Activated CD8-positive, alpha-beta T cell treated with anti-CD3 and anti-CD28 coated beads for 36 hours (primary cell): ENCODE data around the gene ANAPC2. TPM values are rescaled to one million over a fixed set of nuclear protein-coding genes. Genes with fewer than 3 reads are reported as not detected.

Experiments used
- ATAC-seq: fragments of 200-7000 bp; cut with Tn5 transposase; one replicate; pipeline ENCODE4 v1.10.0; 2021; ENCODE audit warnings: mild to moderate bottlenecking, moderate library complexity
- CTCF ChIA-PET: fragments of 350-600 bp; sonication (Branson Sonifier 250); formaldehyde crosslinking; loops from one replicate; lab custom pipeline; 2021; ENCODE audit warnings: antibody characterized with exemption; lab: Charles Lee
- POLR2A ChIA-PET: fragments of 350-600 bp; sonication (Branson Sonifier 250); formaldehyde crosslinking; loops from one replicate; lab custom pipeline; 2021; ENCODE audit warnings: antibody characterized with exemption; lab: Charles Lee
- DNase-seq: peaks from one replicate; pipeline ENCODE4 v3.0.0-alpha.2; 2020
- H3K27ac Mint-ChIP-seq: one replicate; pipeline ENCODE4 v1.8.0; 2021; ENCODE audit warnings: mild to moderate bottlenecking, mixed read lengths
- H3K27me3 Mint-ChIP-seq: one replicate; pipeline ENCODE4 v1.8.0; 2021; ENCODE audit warnings: mixed read lengths
- H3K36me3 Mint-ChIP-seq: one replicate; pipeline ENCODE4 v1.8.0; 2021; ENCODE audit warnings: low read depth, mixed read lengths
- H3K4me1 Mint-ChIP-seq: one replicate; pipeline ENCODE4 v1.8.0; 2021; ENCODE audit warnings: low read depth, mixed read lengths
- H3K4me3 Mint-ChIP-seq: one replicate; pipeline ENCODE4 v1.8.0; 2021; ENCODE audit warnings: mild to moderate bottlenecking, moderate library complexity, mixed read lengths
- H3K9me3 Mint-ChIP-seq: one replicate; pipeline ENCODE4 v1.8.0; 2021; ENCODE audit warnings: mixed read lengths
- intact Hi-C: fragments of 100-400 bp; cut with micrococcal nuclease; formaldehyde crosslinking; loops from one replicate; pipeline ENCODE4 v1.10.0; 2022
- total RNA-seq, 2 experiments: library from RNA; stranded (reverse); gene quantifications; one replicate each; pipeline ENCODE4 v1.2.3, GENCODE V29; 2021
- TF ChIP-seq, protein P1 (sequence below): fragments of 200-600 bp; IDR thresholded peaks from one replicate; pipeline ENCODE4 v1.8.0; 2022; ENCODE audit warnings: antibody characterized with exemption, mild to moderate bottlenecking

Gene ANAPC2
- total RNA-seq, 2 experiments from 2014 or later = 38.6 to 39.6 TPM

DNA sequence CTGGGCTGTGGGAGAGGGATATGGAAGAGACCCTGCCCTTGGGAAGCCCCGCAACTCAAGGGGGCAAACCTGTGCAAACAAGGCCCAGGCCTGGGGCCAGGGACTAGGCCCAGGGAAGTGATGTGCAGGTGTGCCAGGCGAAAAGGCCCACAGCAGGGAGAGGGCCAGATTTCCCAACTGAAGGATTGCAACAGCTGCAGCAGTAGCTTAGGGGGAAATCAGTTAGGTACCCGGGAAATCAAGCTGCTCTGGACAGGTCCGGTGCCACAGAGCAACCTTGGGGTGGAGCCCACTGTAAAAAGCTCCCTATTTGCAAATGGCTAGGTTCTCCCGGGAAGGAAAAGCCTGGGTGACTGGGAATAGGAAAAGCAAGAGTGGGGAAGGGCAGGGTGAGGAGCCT, 39.0 kb downstream of the ANAPC2 start:
- DNase-seq (no peak), ATAC-seq (no peak)
- intact Hi-C loops = no loop called here
- POLR2A ChIA-PET = interaction anchor here (1.4 to 2.3 kb wide), 3 partner anchors 19 to 30 kb away, joined by 3 to 8 read pairs (median 4); no protein-coding TSS in a partner anchor
- Mint-ChIP-seq H3K4me1 (peaks cover 6% of the 10 kb centered on the region), H3K27ac (no peak overlapping the region), H3K27me3 (peaks cover 3% of the 10 kb centered on the region), H3K36me3 (no peaks in the 10 kb centered on the region), H3K9me3 (no peaks in the 10 kb centered on the region), H3K4me3 (no peak overlapping the region)
- CTCF ChIA-PET = interaction anchor here (0.5 to 0.9 kb wide), 3 partner anchors 16 to 27 kb away, joined by 3 read pairs; no protein-coding TSS in a partner anchor
- TF ChIP-seq, protein P1, sequence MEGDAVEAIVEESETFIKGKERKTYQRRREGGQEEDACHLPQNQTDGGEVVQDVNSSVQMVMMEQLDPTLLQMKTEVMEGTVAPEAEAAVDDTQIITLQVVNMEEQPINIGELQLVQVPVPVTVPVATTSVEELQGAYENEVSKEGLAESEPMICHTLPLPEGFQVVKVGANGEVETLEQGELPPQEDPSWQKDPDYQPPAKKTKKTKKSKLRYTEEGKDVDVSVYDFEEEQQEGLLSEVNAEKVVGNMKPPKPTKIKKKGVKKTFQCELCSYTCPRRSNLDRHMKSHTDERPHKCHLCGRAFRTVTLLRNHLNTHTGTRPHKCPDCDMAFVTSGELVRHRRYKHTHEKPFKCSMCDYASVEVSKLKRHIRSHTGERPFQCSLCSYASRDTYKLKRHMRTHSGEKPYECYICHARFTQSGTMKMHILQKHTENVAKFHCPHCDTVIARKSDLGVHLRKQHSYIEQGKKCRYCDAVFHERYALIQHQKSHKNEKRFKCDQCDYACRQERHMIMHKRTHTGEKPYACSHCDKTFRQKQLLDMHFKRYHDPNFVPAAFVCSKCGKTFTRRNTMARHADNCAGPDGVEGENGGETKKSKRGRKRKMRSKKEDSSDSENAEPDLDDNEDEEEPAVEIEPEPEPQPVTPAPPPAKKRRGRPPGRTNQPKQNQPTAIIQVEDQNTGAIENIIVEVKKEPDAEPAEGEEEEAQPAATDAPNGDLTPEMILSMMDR = no peak

- DNase-seq (no peak), ATAC-seq (no peak)
- POLR2A ChIA-PET = interaction anchor here (1.4 to 2.3 kb wide), 3 partner anchors 19 to 30 kb away, joined by 3 to 8 read pairs (median 4); no protein-coding TSS in a partner anchor
- Mint-ChIP-seq H3K4me1 (peaks cover 6% of the 10 kb centered on the region), H3K9me3 (no peaks in the 10 kb centered on the region), H3K36me3 (no peaks in the 10 kb centered on the region), H3K27ac (no peak overlapping the region), H3K4me3 (no peak overlapping the region), H3K27me3 (peaks cover 7% of the 10 kb centered on the region)
- TF ChIP-seq, protein P1 = no peak
- intact Hi-C loops = no loop called here
- CTCF ChIA-PET = no interaction called here
Measured at GRCh38 chr9:137148661-137149060, 39.7 kb downstream of the ANAPC2 start.

GRCh38 chr9:137148242-137148641, 40.1 kb downstream of the ANAPC2 start:
- TF ChIP-seq, protein P1 = no peak
- ChIA-PET CTCF (no interaction called here), POLR2A (interaction anchor here (2.3 kb wide), 1 partner anchor 18 kb away, joined by 8 read pairs; no protein-coding TSS in a partner anchor)
- ATAC-seq (no peak), DNase-seq (no peak)
- Mint-ChIP-seq H3K36me3 (no peaks in the 10 kb centered on the region), H3K4me3 (no peak overlapping the region), H3K27ac (no peak overlapping the region), H3K4me1 (peaks cover 6% of the 10 kb centered on the region), H3K27me3 (peaks cover 9% of the 10 kb centered on the region), H3K9me3 (no peaks in the 10 kb centered on the region)
- intact Hi-C loops = no loop called here

GRCh38 chr9:137147793-137148160, 40.6 kb downstream of the ANAPC2 start:
- intact Hi-C loops = no loop called here
- peaks cover 6% of the 10 kb centered on the region for H3K4me1 Mint-ChIP-seq
- H3K36me3 Mint-ChIP-seq = no peaks in the 10 kb centered on the region
- no peak overlapping the region for H3K27ac Mint-ChIP-seq
- H3K27me3 Mint-ChIP-seq = peaks cover 9% of the 10 kb centered on the region
- H3K4me3 Mint-ChIP-seq = no peak overlapping the region
- DNase-seq (no peak), ATAC-seq (no peak)
- POLR2A ChIA-PET = interaction anchor here (2.3 kb wide), 1 partner anchor 18 kb away, joined by 8 read pairs; no protein-coding TSS in a partner anchor
- TF ChIP-seq, protein P1 = no peak
- CTCF ChIA-PET = no interaction called here
- H3K9me3 Mint-ChIP-seq = no peaks in the 10 kb centered on the region

DNA sequence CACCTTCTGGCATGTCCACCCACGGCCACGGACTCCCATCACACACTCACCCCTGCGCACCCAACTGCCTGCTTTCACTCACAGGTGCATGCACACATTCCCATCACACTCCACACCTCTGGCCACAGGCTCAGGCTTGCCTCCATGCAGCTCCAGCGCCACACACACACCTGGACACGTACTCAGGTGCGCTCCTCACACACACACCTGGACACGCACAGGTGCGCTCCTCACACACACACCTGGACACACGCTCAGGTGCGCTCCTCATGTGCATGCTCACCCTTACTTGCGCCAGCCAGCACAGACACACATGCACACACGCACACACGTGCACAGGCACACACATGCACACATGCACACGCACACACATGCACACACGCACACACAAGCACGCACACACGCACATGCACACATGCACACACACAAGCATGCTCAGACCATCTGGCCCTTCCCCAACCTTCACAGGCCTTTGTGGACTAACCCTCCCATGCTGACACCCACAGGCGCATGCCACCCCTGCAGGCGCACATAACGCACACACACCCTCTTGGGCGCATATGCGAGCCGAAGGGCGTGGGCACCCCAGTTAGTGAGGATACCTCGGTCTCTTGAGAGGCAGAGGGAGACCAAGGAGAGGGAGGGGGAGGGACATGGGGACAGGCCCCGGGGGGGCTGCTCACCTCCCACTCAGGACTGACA, 41.1 kb downstream of the ANAPC2 start:
- no peak for ATAC-seq
- DNase-seq = no peak
- peaks cover 6% of the 10 kb centered on the region for H3K4me1 Mint-ChIP-seq
- H3K27me3 Mint-ChIP-seq = peaks cover 12% of the 10 kb centered on the region
- intact Hi-C loops = no loop called here
- H3K27ac Mint-ChIP-seq = no peak overlapping the region
- H3K36me3 Mint-ChIP-seq = no peaks in the 10 kb centered on the region
- ChIA-PET CTCF (no interaction called here), POLR2A (interaction anchor here (0.7 to 0.9 kb wide), 2 partner anchors 18 to 48 kb away, joined by 3 to 4 read pairs; no protein-coding TSS in a partner anchor)
- TF ChIP-seq, protein P1 = no peak
- no peak overlapping the region for H3K4me3 Mint-ChIP-seq
- no peaks in the 10 kb centered on the region for H3K9me3 Mint-ChIP-seq
